GM12874 (cell line): ENCODE data around the gene TCN1.

Experiments used
- TF ChIP-seq, protein P1 (sequence below): IDR thresholded peaks from 2 replicates; pipeline ENCODE4 v1.5.1; 2011; ENCODE audit warnings: low read depth, mild to moderate bottlenecking, control low read depth, low read length, moderate library complexity; ENCODE audit not compliant: insufficient read depth

TCN1 gene

GRCh38 chr11:59854871-59855270 is 11.4 kb downstream of the TCN1 start:
- TF ChIP-seq, protein P1, sequence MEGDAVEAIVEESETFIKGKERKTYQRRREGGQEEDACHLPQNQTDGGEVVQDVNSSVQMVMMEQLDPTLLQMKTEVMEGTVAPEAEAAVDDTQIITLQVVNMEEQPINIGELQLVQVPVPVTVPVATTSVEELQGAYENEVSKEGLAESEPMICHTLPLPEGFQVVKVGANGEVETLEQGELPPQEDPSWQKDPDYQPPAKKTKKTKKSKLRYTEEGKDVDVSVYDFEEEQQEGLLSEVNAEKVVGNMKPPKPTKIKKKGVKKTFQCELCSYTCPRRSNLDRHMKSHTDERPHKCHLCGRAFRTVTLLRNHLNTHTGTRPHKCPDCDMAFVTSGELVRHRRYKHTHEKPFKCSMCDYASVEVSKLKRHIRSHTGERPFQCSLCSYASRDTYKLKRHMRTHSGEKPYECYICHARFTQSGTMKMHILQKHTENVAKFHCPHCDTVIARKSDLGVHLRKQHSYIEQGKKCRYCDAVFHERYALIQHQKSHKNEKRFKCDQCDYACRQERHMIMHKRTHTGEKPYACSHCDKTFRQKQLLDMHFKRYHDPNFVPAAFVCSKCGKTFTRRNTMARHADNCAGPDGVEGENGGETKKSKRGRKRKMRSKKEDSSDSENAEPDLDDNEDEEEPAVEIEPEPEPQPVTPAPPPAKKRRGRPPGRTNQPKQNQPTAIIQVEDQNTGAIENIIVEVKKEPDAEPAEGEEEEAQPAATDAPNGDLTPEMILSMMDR = no peak

DNA sequence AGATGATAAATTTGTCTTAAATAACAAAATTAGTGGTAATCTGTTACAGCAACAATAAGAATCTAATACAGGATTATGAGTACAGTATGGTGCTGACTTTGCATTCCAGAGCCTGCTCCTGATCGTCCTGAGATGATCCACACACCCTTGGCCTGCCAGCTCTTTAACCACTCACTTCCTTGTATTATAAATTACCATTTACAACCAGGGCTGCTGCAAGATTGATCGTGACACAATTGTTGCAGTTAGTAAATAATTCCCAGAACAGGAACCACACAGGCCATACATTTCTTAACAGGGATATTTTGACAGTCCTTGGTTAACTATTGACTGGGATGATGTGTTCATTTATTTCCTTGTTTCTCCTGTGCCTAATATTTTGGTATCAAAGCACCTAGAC is 17.2 kb downstream of the TCN1 start:
- TF ChIP-seq, protein P1 = no peak

DNA sequence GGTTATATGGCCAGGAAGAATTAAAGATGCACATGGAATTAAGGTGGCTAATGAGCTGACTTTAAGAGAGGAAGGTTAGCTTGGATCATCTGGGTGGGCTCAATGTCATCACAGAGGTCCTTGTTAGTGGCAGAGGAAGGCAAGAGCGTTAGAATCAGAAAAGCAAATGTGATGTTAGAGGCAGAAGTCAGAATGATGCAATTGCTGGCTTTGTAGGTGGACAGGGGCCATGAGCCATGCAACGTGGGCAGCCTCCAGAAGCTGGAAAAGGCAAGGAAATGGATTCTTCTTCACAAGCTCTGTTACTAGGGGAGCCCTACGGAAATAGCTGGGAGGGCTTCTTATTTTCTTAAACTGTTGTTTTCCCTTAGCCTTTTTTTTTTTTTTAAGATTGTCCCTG is 18.7 kb downstream of the TCN1 start:
- TF ChIP-seq, protein P1 = no peak

DNA sequence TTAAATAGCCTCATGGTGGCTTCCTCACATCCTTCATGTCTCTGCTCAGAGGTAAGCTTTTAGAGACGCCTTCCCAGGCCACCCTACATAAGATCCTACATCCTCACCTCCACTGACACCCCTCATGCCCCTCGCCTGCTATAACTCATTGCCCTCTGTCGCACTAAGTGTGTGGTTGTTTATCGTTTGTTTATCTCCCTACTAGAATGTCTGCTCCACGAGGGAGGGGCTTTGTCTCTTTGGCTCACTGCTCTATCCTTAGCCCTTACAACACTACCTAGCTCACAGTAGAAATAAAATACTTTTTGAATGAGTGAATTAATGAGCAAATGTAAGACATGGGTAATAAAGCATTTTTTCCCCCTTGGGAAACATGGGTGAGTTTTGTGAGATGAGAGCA is 19.7 kb downstream of the TCN1 start:
- TF ChIP-seq, protein P1 = no peak

GRCh38 chr11:59845399-59845798 is 20.9 kb downstream of the TCN1 start, which contains the start of gene CBLIF:
Gene CBLIF (minus strand): TSS chr11:59845499. CDS start chr11:59845453, 46 bp downstream.
- TF ChIP-seq, protein P1 = no peak

DNA sequence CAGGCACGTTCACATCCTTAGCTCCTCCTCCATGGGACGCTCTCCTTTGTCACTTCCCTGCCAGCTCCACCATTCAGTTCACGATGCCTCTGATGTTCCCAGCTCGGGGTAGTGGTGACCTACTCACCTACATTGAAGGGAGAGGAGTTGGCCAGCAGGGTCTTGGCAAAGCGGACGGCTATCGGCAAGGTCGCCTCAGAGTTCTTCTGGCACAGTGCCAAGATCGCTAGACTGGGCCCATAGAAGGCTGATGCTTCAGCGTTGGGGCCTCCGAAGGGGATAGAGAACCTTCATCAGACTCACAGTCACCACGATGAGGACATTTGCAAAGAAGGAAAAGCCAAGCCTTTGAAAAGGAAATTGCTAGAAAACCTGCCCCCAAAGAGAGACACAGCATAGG is 24.0 kb downstream of the TCN1 start:
- TF ChIP-seq, protein P1 = no peak

DNA sequence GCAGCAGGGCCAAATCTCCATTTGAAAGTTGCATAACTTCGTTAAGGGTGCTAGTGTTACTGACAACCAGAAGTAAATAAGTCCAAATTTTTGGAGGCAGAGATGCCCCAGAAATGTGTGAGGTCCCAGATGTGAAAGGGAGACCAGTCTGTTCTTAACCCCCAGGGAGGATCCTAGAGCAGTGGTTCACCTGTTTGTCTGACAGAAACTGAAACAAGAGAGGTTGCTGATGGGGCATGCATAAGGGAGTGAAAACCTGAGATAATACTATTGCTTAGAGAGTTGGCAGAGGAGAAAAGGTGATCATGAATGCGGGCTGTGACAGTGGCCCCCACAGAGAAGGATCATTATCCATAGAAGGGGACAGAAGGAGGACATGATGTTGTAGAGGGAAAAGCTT is 24.8 kb downstream of the TCN1 start:
- TF ChIP-seq, protein P1 = no peak

DNA sequence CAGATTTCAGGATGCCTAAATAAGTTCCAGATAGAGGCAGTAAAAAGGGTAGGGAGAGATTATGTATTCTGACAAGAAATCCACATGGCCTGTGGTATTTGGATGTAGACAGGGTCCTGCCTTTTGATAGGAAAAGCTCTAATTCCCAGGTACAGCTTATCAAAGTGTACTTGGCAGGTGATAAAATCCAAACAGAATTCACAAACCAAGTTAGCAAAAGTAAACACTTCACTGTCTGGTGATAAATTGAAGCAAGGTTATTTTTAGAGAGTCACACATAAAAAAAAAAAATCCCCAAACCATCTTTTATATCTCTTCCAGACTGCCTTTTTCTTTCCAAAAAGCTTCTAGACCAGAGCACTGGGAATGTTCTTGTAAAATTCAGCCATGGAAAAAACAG is 26.7 kb downstream of the TCN1 start:
- TF ChIP-seq, protein P1 = no peak
